Type B pancreatic cell (in vitro differentiated cells): ENCODE measurements around the gene ADAMTS9. TPM values are rescaled to one million over a fixed set of nuclear protein-coding genes. Genes with fewer than 3 reads are reported as not detected.

Source experiments
- DNase-seq: peaks from one replicate; pipeline ENCODE4 v3.0.0; 2021; ENCODE audit warnings: mixed read lengths; ENCODE audit not compliant: unreplicated experiment; ENCODE audit errors: extremely low spot score
- H3K27ac Mint-ChIP-seq: 2 replicates; pipeline ENCODE4 v1.8.0; 2021; ENCODE audit warnings: mild to moderate bottlenecking, mixed read lengths
- H3K27me3 Mint-ChIP-seq: 2 replicates; pipeline ENCODE4 v1.8.0; 2021; ENCODE audit warnings: mixed read lengths
- H3K36me3 Mint-ChIP-seq: 2 replicates; pipeline ENCODE4 v1.8.0; 2021; ENCODE audit warnings: mixed read lengths
- H3K4me1 Mint-ChIP-seq: one replicate; pipeline ENCODE4 v1.8.0; 2021; ENCODE audit warnings: mixed read lengths; ENCODE audit not compliant: unreplicated experiment
- H3K4me3 Mint-ChIP-seq: 2 replicates; pipeline ENCODE4 v1.8.0; 2021; ENCODE audit warnings: mild to moderate bottlenecking, mixed read lengths
- H3K9me3 Mint-ChIP-seq: 2 replicates; pipeline ENCODE4 v1.8.0; 2021; ENCODE audit warnings: mixed read lengths
- CTCF ChIP-seq: fragments of 200-600 bp; sonication (generic); conservative IDR thresholded peaks from 2 replicates; pipeline ENCODE4 v1.5.0; 2021; ENCODE audit warnings: antibody characterized with exemption, mild to moderate bottlenecking
- total RNA-seq: library from RNA; stranded (reverse); gene quantifications from 2 replicates; pipeline ENCODE4 v1.2.1, GENCODE V29; 2021; ENCODE audit warnings: low replicate concordance

Gene ADAMTS9
- total RNA-seq, 1 donor from 2014 or later, result 34.9 TPM

GRCh38 chr3:64518950-64519349, 168.8 kb downstream of the ADAMTS9 start:
- TF ChIP-seq CTCF, result no peak
- Mint-ChIP-seq H3K4me1 (no peaks in the 10 kb centered on the region), H3K4me3 (no peak overlapping the region), H3K9me3 (peaks cover 6% of the 10 kb centered on the region), H3K27ac (no peak overlapping the region), H3K27me3 (no peaks in the 10 kb centered on the region), H3K36me3 (peaks cover 22% of the 10 kb centered on the region)
- DNase-seq, result no peak

GRCh38 chr3:64518496-64518895, 169.3 kb downstream of the ADAMTS9 start:
- H3K4me3 Mint-ChIP-seq, result no peak overlapping the region
- peaks cover 5% of the 10 kb centered on the region for H3K9me3 Mint-ChIP-seq
- no peak for TF ChIP-seq CTCF
- peaks cover 22% of the 10 kb centered on the region for H3K36me3 Mint-ChIP-seq
- H3K4me1 Mint-ChIP-seq, result peaks cover 2% of the 10 kb centered on the region
- no peak for DNase-seq
- no peaks in the 10 kb centered on the region for H3K27me3 Mint-ChIP-seq
- H3K27ac Mint-ChIP-seq, result no peak overlapping the region

- no peak for DNase-seq
- no peak for TF ChIP-seq CTCF
- Mint-ChIP-seq H3K4me3 (no peak overlapping the region), H3K36me3 (peaks cover 5% of the 10 kb centered on the region), H3K4me1 (peaks cover 6% of the 10 kb centered on the region), H3K27me3 (no peaks in the 10 kb centered on the region), H3K9me3 (no peaks in the 10 kb centered on the region), H3K27ac (no peak overlapping the region)
These were observed 172.9 kb downstream of the ADAMTS9 start for GRCh38 chr3:64514889-64515288.

- no peak for DNase-seq
- no peak overlapping the region for H3K4me3 Mint-ChIP-seq
- H3K9me3 Mint-ChIP-seq, result peaks cover 6% of the 10 kb centered on the region
- H3K4me1 Mint-ChIP-seq, result peaks cover 13% of the 10 kb centered on the region
- H3K27ac Mint-ChIP-seq, result no peak overlapping the region
- no peaks in the 10 kb centered on the region for H3K27me3 Mint-ChIP-seq
- TF ChIP-seq CTCF, result no peak
- H3K36me3 Mint-ChIP-seq, result no peaks in the 10 kb centered on the region
These were observed 178.6 kb downstream of the ADAMTS9 start for GRCh38 chr3:64509206-64509605.

- H3K36me3 Mint-ChIP-seq, result no peaks in the 10 kb centered on the region
- DNase-seq, result no peak
- H3K27me3 Mint-ChIP-seq, result no peaks in the 10 kb centered on the region
- H3K9me3 Mint-ChIP-seq, result peaks cover 6% of the 10 kb centered on the region
- TF ChIP-seq CTCF, result no peak
- peaks cover 8% of the 10 kb centered on the region for H3K4me1 Mint-ChIP-seq
- no peak overlapping the region for H3K4me3 Mint-ChIP-seq
- no peak overlapping the region for H3K27ac Mint-ChIP-seq
These were observed 179.7 kb downstream of the ADAMTS9 start for GRCh38 chr3:64508140-64508539.

GRCh38 chr3:64506255-64506654, 181.5 kb downstream of the ADAMTS9 start:
- no peaks in the 10 kb centered on the region for H3K27me3 Mint-ChIP-seq

More at GRCh38 chr3:64506255-64506654, 181.5 kb downstream of the ADAMTS9 start:
- TF ChIP-seq CTCF, result no peak
- Mint-ChIP-seq H3K9me3 (peaks cover 10% of the 10 kb centered on the region), H3K4me3 (no peak overlapping the region), H3K4me1 (peaks cover 13% of the 10 kb centered on the region), H3K27ac (no peak overlapping the region), H3K36me3 (no peaks in the 10 kb centered on the region)
- no peak for DNase-seq
